Activated CD4-positive, alpha-beta memory T cell treated with anti-CD3 and anti-CD28 coated beads, Interleukin-2, amount 10 ng/mL, durations not matched to agents 7 days and 5 days (primary cell): Measurements from ENCODE around the gene CRK. TPM values are rescaled to one million over a fixed set of nuclear protein-coding genes. Genes with fewer than 3 reads are reported as not detected.

ENCODE experiments used
- CTCF ChIA-PET: fragments of 350-600 bp; sonication (Branson Sonifier 250); formaldehyde crosslinking; loops from one replicate; lab custom pipeline; 2021; ENCODE audit warnings: antibody characterized with exemption, inconsistent platforms; lab: Charles Lee
- POLR2A ChIA-PET: fragments of 350-600 bp; sonication (Branson Sonifier 250); formaldehyde crosslinking; loops from one replicate; lab custom pipeline; 2021; ENCODE audit warnings: antibody characterized with exemption; lab: Charles Lee
- DNase-seq: peaks from one replicate; pipeline ENCODE4 v3.0.0-alpha.2; 2020
- H3K27ac Mint-ChIP-seq: one replicate; pipeline ENCODE4 v1.8.0; 2021; ENCODE audit warnings: mild to moderate bottlenecking, mixed read lengths
- H3K27me3 Mint-ChIP-seq: one replicate; pipeline ENCODE4 v1.8.0; 2021; ENCODE audit warnings: mixed read lengths
- H3K36me3 Mint-ChIP-seq: one replicate; pipeline ENCODE4 v1.8.0; 2021; ENCODE audit warnings: low read depth, mixed read lengths
- H3K4me1 Mint-ChIP-seq: one replicate; pipeline ENCODE4 v1.8.0; 2021; ENCODE audit warnings: mixed read lengths
- H3K4me3 Mint-ChIP-seq: one replicate; pipeline ENCODE4 v1.8.0; 2021; ENCODE audit warnings: mild to moderate bottlenecking, mixed read lengths
- H3K9me3 Mint-ChIP-seq: one replicate; pipeline ENCODE4 v1.8.0; 2021; ENCODE audit warnings: mixed read lengths
- total RNA-seq, 2 experiments: library from RNA; stranded (reverse); gene quantifications; one replicate each; pipeline ENCODE4 v1.2.3, GENCODE V29; 2021

CRK gene
- total RNA-seq = 10 to 100 TPM; 19.9 to 21.9 TPM

DNA sequence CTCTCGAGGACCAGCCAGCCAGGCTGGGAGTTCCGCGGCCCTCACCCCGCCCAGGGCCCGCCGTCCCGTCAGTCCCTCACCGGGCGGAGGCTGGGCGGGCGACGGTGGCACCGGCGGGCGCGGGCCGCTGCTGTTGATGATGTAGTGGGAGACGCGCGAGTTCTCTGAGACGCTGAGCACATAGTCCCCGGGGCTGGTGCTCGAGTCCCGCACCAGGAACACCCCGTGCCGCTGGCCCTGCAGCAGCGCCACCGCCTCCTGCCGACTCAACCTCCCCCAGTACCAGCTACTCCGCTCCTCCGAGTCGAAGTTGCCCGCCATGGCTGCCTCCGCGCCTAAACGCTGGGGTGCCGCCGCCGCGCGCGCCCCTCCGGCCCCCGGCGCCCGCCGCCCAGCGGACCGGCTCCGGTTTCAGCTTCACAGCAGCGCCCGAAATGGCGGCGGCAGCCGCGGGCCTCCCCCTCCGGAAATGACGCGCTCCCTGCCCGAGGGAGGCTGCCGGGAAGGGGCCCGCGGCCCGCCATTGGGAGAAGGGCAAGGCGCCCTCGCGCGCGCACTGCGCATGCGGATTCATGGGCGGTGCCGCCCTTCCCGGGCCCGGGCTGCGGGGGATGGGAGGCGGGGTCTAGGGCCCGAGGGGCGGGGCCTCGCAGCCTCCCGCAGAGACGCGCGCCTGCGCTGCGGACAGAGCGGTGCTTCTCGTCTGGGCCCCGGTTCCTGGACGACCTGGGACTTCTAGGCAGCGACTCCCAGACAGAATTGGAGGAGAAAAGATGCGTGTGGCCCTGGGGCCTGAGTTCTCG lies at the start of gene CRK:
Gene CRK (minus strand): TSS at position 436 of the 803 bp plus-strand sequence. CDS start 115 bp downstream, at position 321.
- no peaks in the 10 kb centered on the region for H3K9me3 Mint-ChIP-seq

DNA sequence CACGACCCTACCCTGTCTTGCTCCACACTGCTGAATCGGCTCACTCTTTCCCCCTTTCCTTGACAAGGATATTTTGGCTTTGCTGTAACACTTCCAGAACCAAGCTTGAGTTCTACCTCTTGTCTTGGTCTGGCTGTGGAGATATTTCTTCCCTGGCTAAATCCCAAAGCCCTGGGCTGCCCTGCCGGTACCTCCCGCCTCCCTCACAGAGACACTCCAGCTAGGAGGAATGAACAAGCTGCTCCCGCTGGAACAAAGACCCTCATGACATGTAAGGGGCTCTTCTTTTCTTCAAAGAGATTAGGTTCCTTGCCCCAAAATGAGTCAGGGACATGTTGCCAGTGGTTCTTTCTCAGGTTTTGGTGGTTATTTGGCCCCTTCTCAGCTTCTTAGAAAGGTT lies 49.6 kb upstream of the CRK start:
- Mint-ChIP-seq H3K27ac (no peak overlapping the region), H3K4me1 (peaks cover 19% of the 10 kb centered on the region), H3K4me3 (no peak overlapping the region), H3K27me3 (no peaks in the 10 kb centered on the region), H3K9me3 (no peaks in the 10 kb centered on the region), H3K36me3 (peaks cover 26% of the 10 kb centered on the region)
- ChIA-PET POLR2A (interaction anchor here (0.6 to 3.6 kb wide), 3 partner anchors 10 to 29 kb away, joined by 3 to 15 read pairs (median 4); partner anchors contain the start of gene INPP5K), CTCF (no interaction called here)
- DNase-seq = no peak

More for the DNA sequence above, at the start of gene CRK:
- CTCF ChIA-PET = interaction anchor here (0.7 to 0.9 kb wide), 2 partner anchors 60 to 91 kb away, joined by 3 read pairs; partner anchors contain the start of gene INPP5K
- Mint-ChIP-seq H3K36me3 (peaks cover 29% of the 10 kb centered on the region), H3K4me3 (peak within 1 kb of the TSS; percentile 88), H3K27ac (peak within 1 kb of the TSS; percentile 87), H3K27me3 (peaks cover 12% of the 10 kb centered on the region), H3K4me1 (peaks cover 51% of the 10 kb centered on the region)
- DNase-seq = peak; percentile 99
- POLR2A ChIA-PET = interaction anchor here (0.9 to 2.4 kb wide), 16 partner anchors 19 to 107 kb away, joined by 3 to 10 read pairs (median 3); partner anchors contain the start of genes INPP5K, MYO1C, PITPNA and YWHAE

DNA sequence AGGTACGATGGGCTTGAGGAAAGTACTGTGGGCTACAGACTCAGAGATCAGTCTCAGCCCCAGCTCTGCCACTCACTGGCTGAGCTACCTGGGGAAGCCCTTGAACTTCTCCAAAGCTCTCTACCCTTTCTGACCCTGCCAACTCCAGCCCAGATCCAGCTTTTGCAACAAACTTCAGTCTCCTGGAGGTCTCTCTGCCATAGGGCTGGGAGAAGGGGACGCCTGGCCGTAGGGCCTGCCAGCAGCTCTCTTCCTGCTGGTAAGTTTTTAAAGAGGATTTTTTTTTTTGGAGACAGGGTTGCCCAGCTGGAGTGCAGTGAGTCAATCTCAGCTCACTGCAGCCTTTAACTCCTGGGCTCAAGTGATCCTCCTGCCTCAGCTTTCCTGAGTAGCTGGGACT lies 48.8 kb upstream of the CRK start:
- ChIA-PET POLR2A (interaction anchor here (1.7 to 3.6 kb wide), 2 partner anchors 9 to 11 kb away, joined by 6 to 15 read pairs; partner anchors contain the start of gene INPP5K), CTCF (no interaction called here)
- Mint-ChIP-seq H3K27ac (no peak overlapping the region), H3K4me1 (peaks cover 18% of the 10 kb centered on the region), H3K9me3 (no peaks in the 10 kb centered on the region), H3K4me3 (no peak overlapping the region), H3K27me3 (no peaks in the 10 kb centered on the region), H3K36me3 (peaks cover 26% of the 10 kb centered on the region)
- DNase-seq = no peak

DNA sequence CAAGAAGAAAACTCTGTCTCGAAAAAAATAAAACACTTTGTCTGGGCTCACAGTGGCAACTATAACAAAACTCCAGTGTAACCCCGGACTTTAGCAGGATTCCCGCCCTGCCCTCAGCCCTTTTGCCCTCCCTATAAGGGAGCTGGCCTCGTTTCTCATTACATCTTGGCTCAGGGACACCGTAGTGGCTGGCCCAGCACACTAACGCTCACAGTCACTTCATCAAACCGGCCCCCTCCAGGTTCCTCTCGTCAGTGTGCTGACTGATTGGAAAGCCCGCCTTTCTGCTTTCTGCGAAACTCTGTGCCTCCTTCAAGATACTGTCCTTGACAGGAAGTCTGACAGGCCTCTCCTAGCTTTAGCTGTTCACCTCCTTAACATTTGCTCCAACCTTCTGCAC lies 47.7 kb upstream of the CRK start:
- peaks cover 19% of the 10 kb centered on the region for H3K36me3 Mint-ChIP-seq
- no peak overlapping the region for H3K27ac Mint-ChIP-seq
- peaks cover 14% of the 10 kb centered on the region for H3K4me1 Mint-ChIP-seq
- no peaks in the 10 kb centered on the region for H3K27me3 Mint-ChIP-seq
- H3K4me3 Mint-ChIP-seq = no peak overlapping the region
- H3K9me3 Mint-ChIP-seq = no peaks in the 10 kb centered on the region
- ChIA-PET CTCF (interaction anchor here (1.2 kb wide), 1 partner anchor 139 kb away, joined by 3 read pairs; no protein-coding TSS in a partner anchor), POLR2A (interaction anchor here (1.2 to 3.6 kb wide), 4 partner anchors 8 to 12 kb away, joined by 3 to 15 read pairs (median 5); partner anchors contain the start of genes INPP5K and MYO1C)
- no peak for DNase-seq

DNA sequence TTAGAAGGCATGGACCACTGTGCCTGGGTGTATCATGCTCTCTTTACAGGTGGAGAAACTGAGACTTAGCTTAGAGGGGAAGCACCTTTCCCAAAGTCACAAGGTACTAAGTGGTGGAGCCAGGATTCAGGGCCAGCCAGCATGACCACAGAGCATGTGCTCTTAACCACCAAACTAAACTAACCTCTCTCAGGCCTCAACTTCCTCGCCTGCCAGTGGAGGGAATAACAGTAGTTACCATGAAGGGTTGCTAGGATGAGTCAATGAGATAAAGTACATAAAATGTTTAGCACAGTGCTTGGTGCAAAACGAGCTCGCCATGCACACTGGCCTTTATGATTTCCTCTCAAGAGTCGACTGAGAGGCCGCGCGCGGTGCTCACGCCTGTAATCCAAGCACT lies 42.8 kb upstream of the CRK start:
- no peaks in the 10 kb centered on the region for H3K27me3 Mint-ChIP-seq
- H3K36me3 Mint-ChIP-seq = peaks cover 7% of the 10 kb centered on the region
- POLR2A ChIA-PET = interaction anchor here (1.2 to 2.5 kb wide), 2 partner anchors 9 to 17 kb away, joined by 3 to 13 read pairs; partner anchors contain the start of gene INPP5K
- CTCF ChIA-PET = interaction anchor here (1.1 kb wide), 2 partner anchors 11 to 134 kb away, joined by 3 read pairs; no protein-coding TSS in a partner anchor
- no peaks in the 10 kb centered on the region for H3K9me3 Mint-ChIP-seq
- no peak for DNase-seq
- H3K27ac Mint-ChIP-seq = no peak overlapping the region
- H3K4me1 Mint-ChIP-seq = peaks cover 6% of the 10 kb centered on the region
- H3K4me3 Mint-ChIP-seq = no peak overlapping the region

DNA sequence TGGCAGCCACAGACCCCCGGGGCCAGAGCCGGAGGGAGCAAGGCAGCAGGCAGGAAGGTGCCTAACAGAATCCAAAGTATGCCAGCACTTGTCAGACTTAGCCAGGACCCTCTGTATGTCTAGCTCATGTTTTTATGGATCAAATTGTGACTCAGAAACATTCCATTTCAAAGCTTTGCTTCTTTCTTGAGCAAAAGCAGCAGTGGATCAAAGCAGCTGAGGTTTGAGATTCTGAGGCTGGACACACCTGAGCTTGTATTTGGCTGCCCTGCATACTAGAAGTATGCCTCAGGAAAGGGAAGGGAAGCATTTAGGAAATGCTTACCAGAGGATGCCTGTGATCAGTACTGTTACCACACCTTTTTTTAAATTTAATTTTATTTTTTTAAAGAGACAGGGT lies 42.2 kb upstream of the CRK start:
- peaks cover 7% of the 10 kb centered on the region for H3K36me3 Mint-ChIP-seq
- H3K27me3 Mint-ChIP-seq = no peaks in the 10 kb centered on the region
- CTCF ChIA-PET = interaction anchor here (1.1 kb wide), 2 partner anchors 11 to 133 kb away, joined by 3 read pairs; no protein-coding TSS in a partner anchor
- H3K4me3 Mint-ChIP-seq = no peak overlapping the region
- DNase-seq = no peak
- no peak overlapping the region for H3K27ac Mint-ChIP-seq
- H3K9me3 Mint-ChIP-seq = no peaks in the 10 kb centered on the region
- H3K4me1 Mint-ChIP-seq = peaks cover 8% of the 10 kb centered on the region
- POLR2A ChIA-PET = interaction anchor here (2.5 kb wide), 1 partner anchor 18 kb away, joined by 13 read pairs; the partner anchor contains the start of gene INPP5K

DNA sequence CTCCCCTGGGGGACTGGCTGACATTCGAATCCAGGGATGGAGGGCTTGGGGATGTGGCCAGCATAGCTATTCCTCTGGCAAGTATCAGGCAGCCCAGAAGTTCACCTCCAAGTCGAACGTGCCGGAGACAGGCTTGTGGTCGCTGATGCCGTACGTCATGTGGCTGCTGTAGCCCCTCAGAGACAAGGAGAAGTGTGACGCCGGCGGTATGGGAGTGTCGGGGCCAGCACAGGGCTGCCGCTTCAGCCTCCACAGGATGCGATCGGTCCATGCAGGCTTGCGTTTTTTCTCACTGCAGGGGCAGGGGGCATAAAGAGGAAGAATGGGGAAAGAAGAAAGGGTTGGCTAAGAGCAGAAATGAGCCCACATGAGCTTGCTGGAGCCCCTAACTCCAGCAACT lies 41.8 kb upstream of the CRK start:
- ChIA-PET POLR2A (interaction anchor here (2.5 kb wide), 1 partner anchor 18 kb away, joined by 13 read pairs; the partner anchor contains the start of gene INPP5K), CTCF (interaction anchor here (1.1 kb wide), 1 partner anchor 132 kb away, joined by 3 read pairs; no protein-coding TSS in a partner anchor)
- no peak for DNase-seq
- Mint-ChIP-seq H3K4me3 (no peak overlapping the region), H3K36me3 (peaks cover 7% of the 10 kb centered on the region), H3K9me3 (no peaks in the 10 kb centered on the region), H3K27ac (no peak overlapping the region), H3K27me3 (no peaks in the 10 kb centered on the region), H3K4me1 (peaks cover 10% of the 10 kb centered on the region)

DNA sequence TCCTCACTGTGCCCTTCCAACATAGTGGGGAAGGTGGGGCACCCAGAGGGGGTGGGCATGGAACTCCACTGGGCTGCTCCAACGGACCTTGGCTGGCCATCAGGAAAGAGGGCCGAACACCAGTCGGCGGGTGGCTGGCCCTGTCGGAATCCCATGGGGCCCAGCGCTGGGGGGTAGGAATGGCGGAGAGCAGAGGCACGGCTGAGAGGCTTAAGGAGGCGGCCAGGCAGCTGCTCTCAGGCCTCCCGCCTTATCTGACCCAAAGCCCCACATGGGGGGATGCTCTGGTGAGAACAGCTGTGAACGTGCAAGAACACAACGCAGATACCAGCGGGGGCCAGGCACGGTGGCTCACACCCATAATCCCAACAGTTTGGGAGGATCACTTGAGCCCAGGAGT lies 40.8 kb upstream of the CRK start:
- no peak overlapping the region for H3K27ac Mint-ChIP-seq
- no peak overlapping the region for H3K4me3 Mint-ChIP-seq
- H3K4me1 Mint-ChIP-seq = peaks cover 14% of the 10 kb centered on the region
- ChIA-PET CTCF (no interaction called here), POLR2A (interaction anchor here (1.1 kb wide), 1 partner anchor 9 kb away, joined by 3 read pairs; no protein-coding TSS in a partner anchor)
- H3K9me3 Mint-ChIP-seq = no peaks in the 10 kb centered on the region
- DNase-seq = no peak
- peaks cover 2% of the 10 kb centered on the region for H3K27me3 Mint-ChIP-seq
- H3K36me3 Mint-ChIP-seq = peaks cover 7% of the 10 kb centered on the region

DNA sequence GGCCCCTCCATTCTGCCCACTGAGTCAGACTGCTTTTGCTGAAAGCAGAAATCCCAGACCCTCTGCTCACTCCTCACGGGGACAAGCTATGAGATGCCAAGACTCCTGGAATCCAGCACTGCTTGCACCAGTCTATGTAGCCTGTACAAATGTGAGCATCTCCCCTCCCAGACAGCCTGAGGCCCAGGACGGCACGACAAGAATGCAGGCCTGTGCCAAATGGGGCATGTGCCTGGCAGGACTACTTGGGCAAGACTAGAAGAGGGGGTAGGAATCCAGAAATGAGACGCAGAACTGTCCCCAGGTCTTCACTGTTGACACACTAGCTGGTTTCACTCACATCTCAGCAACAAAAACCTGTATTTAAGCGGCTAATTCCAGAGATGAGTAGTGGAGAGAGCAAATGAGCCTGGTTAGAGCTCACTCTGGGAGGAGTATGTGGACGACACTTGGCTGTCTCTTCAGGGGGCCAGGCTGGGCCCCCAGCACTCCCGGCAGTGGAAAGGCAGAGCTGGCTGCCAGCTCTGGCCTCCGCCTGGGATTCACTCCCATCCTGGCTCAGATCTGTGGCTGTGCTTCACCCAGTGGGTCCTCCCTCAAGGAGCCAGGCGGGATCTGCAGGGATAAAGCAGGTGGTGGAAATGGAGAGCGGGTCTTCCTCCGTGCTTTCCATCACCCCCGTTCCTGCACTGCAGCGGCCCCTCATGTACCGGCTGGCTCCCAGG lies 39.4 kb upstream of the CRK start:
- Mint-ChIP-seq H3K36me3 (peaks cover 7% of the 10 kb centered on the region), H3K9me3 (no peaks in the 10 kb centered on the region), H3K27ac (no peak overlapping the region), H3K27me3 (peaks cover 2% of the 10 kb centered on the region), H3K4me1 (peaks cover 20% of the 10 kb centered on the region), H3K4me3 (no peak overlapping the region)
- ChIA-PET CTCF (no interaction called here), POLR2A (interaction anchor here (0.9 to 1.5 kb wide), 3 partner anchors 9 to 14 kb away, joined by 3 to 6 read pairs (median 3); no protein-coding TSS in a partner anchor)
- no peak for DNase-seq

DNA sequence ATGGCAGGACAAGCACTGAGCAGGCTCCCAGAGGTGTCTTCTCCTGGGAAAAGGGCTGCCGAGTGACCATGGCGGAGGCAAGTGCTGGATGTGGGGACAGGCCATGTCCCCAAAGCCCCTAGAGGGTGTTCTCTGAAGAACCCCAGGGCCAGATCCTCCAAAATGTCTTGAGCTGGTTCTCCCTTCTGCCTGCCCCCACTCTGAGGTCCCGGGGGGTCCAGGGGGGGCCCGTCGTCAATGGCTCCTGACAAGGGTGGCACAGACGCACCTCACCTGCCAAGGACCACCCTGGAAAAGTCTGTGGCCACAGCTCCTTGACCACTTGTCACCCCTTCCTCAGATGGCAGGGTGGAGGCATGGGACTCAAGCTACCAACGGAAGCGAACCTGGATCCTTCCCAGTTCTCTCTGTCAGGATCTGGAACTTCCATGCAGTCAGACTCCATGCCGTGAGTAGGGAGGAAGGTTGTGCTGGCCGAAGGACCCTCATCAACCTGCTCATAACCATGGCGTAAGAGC lies 38.8 kb upstream of the CRK start:
- peaks cover 23% of the 10 kb centered on the region for H3K4me1 Mint-ChIP-seq
- ChIA-PET CTCF (no interaction called here), POLR2A (interaction anchor here (0.9 to 1.5 kb wide), 3 partner anchors 10 to 15 kb away, joined by 3 to 6 read pairs (median 3); no protein-coding TSS in a partner anchor)
- no peak for DNase-seq
- H3K4me3 Mint-ChIP-seq = no peak overlapping the region
- peaks cover 2% of the 10 kb centered on the region for H3K27me3 Mint-ChIP-seq
- H3K36me3 Mint-ChIP-seq = peaks cover 7% of the 10 kb centered on the region
- no peaks in the 10 kb centered on the region for H3K9me3 Mint-ChIP-seq
- no peak overlapping the region for H3K27ac Mint-ChIP-seq

DNA sequence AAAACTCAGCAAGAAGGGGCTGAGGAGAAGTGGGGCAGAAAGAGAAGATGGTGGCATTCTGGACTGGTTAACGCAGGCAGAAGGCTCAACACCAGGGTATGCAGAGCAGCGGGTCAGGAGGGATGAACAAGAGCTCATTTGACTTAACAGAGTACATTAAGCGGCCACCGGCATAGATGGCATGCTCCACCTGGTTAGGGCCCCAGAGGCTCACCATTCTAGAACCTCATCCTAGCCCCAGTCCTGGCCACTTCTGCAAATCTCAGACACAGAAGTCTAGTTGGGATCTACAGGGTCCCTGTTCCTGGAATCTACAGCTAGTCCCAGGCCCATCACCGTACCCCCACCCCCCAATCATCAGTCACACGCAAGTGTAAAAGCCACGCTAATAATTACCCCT lies 38.2 kb upstream of the CRK start:
- DNase-seq = no peak
- ChIA-PET POLR2A (interaction anchor here (1.1 to 2.0 kb wide), 2 partner anchors 15 to 17 kb away, joined by 3 to 5 read pairs; no protein-coding TSS in a partner anchor), CTCF (no interaction called here)
- Mint-ChIP-seq H3K27me3 (peaks cover 2% of the 10 kb centered on the region), H3K36me3 (peaks cover 7% of the 10 kb centered on the region), H3K9me3 (no peaks in the 10 kb centered on the region), H3K4me1 (peaks cover 26% of the 10 kb centered on the region), H3K4me3 (no peak overlapping the region), H3K27ac (no peak overlapping the region)
